HUES6 (cell line): ENCODE measurements around the gene ATXN7L2.

Experiments
- H3K27ac ChIP-seq: 2 replicates; pipeline ENCODE4 v1.7.0; 2013; ENCODE audit warnings: low read depth, mild to moderate bottlenecking, low read length, inconsistent platforms
- H3K27me3 ChIP-seq: 2 replicates; pipeline ENCODE4 v1.6.1; 2013; ENCODE audit warnings: low read length; ENCODE audit not compliant: control insufficient read depth, insufficient read depth
- H3K36me3 ChIP-seq: 2 replicates; pipeline ENCODE4 v1.6.1; 2013; ENCODE audit warnings: low read length; ENCODE audit not compliant: control insufficient read depth, insufficient read depth
- H3K4me1 ChIP-seq: 2 replicates; pipeline ENCODE4 v1.6.1; 2013; ENCODE audit warnings: low read length; ENCODE audit not compliant: control insufficient read depth, insufficient read depth
- H3K4me3 ChIP-seq: 2 replicates; pipeline ENCODE4 v1.5.1; 2013; ENCODE audit warnings: low read depth, low read length
- H3K9ac ChIP-seq: one replicate; pipeline ENCODE4 v1.6.1; 2013; ENCODE audit warnings: mild to moderate bottlenecking, low read length
- H3K9me3 ChIP-seq: 2 replicates; pipeline ENCODE4 v1.6.1; 2013; ENCODE audit warnings: low read depth, low read length; ENCODE audit not compliant: control insufficient read depth, insufficient read depth

ATXN7L2 gene

DNA sequence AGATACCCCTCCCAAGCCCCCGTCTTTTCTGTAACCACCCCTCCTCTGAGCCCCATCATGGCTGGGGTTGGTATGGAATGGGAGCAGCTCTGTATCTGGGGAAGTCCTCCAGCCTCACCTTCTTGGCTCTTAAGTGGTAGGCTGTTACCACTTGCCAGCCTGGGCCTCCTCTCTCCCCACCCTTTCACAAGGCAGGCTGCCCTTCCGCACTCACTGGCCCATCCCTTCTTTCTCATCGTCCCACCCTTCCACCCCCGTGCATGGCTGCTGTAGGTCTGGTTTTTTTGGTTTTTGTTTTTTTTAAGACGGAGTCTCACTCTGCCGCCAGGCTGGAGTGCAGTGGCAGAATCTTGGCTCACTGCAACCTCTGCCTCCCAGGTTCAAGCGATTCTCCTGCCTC lies 15.4 kb downstream of the ATXN7L2 start:
- Histone ChIP-seq H3K27ac (no peak overlapping the region), H3K9me3 (no peaks in the 10 kb centered on the region), H3K27me3 (no peaks in the 10 kb centered on the region), H3K36me3 (peaks cover 16% of the 10 kb centered on the region), H3K4me1 (peaks cover 17% of the 10 kb centered on the region), H3K9ac (no peak overlapping the region), H3K4me3 (no peak overlapping the region)

DNA sequence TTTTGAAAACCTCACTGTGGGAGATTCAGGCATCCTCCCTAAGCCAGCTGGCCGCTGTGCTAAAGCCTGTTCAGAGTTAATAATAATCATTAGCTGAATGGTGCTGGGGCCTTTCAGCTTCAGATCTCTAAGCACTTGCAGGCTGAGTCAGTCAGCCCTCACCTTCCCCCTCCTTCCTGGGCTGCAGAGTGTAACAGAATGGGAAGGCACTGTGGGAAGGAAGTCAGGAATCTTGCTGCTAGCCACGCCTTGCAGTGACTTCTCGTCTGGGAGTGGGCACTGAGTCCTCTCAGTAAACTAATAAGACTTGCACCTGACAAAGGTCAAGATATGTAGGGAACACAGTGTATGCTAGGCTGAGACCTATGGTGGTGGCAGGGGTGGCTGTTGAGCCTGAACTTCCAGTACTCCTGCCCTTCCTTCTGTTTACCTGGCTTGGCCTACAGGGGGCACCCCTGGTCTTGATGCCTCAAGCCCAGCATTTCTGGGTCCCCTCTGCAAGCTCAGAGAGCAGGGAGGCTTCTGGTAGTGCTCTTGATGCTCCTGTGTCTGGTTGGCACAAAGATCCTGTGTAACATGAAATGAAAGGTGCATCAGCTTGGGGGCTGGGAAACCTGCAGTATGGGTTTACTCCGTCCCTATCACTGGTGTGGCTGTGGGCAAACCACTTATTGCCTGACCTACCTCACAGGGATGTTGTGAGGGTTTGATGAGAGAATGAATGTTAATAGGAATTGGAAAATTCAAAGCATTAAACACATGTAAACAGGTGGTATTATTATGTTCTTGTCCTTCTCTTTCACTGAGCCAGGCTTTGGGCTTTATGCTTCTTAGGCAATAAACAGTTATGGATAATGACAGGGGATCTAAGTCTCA lies 16.2 kb downstream of the ATXN7L2 start:
- Histone ChIP-seq H3K27me3 (no peaks in the 10 kb centered on the region), H3K4me3 (no peak overlapping the region), H3K4me1 (peaks cover 17% of the 10 kb centered on the region), H3K36me3 (peaks cover 16% of the 10 kb centered on the region), H3K9me3 (no peaks in the 10 kb centered on the region), H3K27ac (no peak overlapping the region), H3K9ac (no peak overlapping the region)

DNA sequence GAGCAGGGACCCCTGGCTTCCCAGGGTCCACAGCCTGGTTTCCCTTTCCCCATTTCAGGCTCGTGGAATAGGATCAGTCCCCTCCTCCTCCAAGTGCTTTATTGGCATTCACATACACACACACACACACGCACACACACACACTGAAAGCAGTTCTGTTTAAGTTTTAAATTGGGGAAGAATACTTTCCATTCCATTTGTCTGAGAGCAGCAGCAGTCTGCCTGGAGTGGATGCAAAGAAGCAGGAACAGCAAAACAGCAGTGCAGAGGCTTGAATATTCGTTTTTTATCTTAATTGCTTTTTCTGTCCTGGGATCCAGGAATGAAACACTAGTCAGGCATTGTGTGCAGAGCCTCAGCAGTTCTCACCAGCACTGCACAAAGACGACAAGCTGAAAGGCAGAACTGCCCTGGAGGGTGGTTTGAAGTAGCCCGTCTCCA lies 17.3 kb downstream of the ATXN7L2 start:
- H3K4me3 ChIP-seq = no peak overlapping the region
- H3K4me1 ChIP-seq = peaks cover 17% of the 10 kb centered on the region
- H3K36me3 ChIP-seq = peaks cover 12% of the 10 kb centered on the region
- H3K9me3 ChIP-seq = no peaks in the 10 kb centered on the region
- no peak overlapping the region for H3K9ac ChIP-seq
- peaks cover 2% of the 10 kb centered on the region; the same call in 1 of the 2 replicates for H3K27me3 ChIP-seq
- H3K27ac ChIP-seq = no peak overlapping the region

DNA sequence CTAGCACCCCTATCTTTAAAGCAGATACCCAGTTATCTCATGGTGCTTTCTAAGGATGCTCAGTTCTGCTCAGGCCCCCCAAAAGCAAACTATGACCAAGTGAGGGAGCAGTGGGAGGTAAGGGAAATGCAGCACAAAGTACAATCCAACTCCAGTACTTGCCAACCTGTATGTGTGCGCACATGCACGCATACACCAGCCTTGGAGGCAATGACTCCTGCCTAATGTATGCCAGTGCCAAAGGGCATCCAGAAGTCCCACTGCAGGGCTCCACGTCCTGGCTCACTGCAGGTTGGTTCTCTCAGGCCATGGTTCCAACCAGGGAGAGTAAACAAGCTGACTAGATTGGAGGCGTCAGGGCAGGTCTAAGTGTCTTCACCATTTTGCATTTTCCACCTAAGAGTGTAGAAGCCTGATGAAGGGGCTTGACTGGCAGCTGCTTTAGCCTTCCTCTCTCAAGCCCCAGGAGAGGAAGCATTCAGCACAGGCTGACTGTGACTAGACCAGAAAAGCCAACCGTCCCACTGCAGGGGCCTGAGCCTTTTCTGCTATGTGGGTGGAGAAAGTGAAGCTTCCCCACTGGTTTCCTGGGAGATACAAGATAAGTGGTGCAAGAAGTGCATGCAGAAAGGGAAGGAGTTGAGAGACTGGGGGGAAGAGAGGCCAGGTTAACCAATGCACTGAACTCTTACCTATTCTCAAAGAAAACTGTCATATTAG lies 18.1 kb downstream of the ATXN7L2 start:
- Histone ChIP-seq H3K36me3 (peaks cover 4% of the 10 kb centered on the region; the same call in 1 of the 2 replicates), H3K4me3 (no peak overlapping the region), H3K4me1 (peaks cover 17% of the 10 kb centered on the region), H3K27ac (no peak overlapping the region), H3K9ac (no peak overlapping the region), H3K9me3 (no peaks in the 10 kb centered on the region), H3K27me3 (peaks cover 11% of the 10 kb centered on the region; the same call in 1 of the 2 replicates)

DNA sequence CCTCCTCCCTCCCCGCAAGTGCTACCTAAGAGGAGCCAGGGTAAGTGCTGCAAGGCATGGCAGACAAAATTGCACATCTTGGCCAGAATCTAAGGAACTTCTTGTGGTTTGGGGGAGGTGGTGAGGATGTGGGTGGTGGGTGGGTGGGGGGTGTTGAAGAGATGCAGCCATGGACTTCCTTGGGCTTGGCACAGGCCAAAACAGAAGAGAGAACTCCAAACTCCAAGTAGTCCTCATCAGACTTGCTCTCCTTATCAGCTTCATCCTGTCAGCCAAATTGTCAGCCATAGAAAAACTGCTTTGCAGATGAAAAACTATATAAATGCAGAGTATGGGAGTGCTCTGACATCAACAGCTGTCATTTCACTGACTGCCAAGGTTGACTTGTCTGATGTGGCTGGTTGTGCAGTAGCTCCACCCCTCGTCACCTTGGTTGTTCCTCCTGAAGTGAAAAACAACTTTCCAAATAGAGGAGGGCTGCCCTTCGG lies 18.7 kb downstream of the ATXN7L2 start:
- Histone ChIP-seq H3K36me3 (peaks cover 4% of the 10 kb centered on the region; the same call in 1 of the 2 replicates), H3K27me3 (peaks cover 17% of the 10 kb centered on the region; the same call in 1 of the 2 replicates), H3K9ac (no peak overlapping the region), H3K9me3 (no peaks in the 10 kb centered on the region), H3K27ac (no peak overlapping the region), H3K4me1 (peaks cover 16% of the 10 kb centered on the region), H3K4me3 (no peak overlapping the region)

DNA sequence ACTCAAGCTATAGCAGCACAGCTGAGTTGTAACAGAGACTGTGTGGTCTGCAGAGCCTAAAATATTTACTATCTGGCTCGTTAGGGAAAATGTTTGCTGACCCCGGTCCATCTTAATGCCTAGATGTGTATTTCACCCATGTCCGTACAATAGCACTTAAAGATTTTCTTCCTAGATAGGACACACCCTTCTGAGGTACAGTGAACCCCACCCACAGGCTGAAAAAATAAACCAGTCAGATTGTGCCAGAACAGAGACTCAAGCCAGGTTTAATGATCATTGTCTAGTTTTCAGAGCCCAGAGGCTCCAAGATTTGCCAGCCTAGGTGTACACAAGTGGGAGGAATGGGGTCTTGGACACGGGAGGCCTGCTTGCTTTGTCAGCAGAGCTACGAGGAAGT lies 20.2 kb downstream of the ATXN7L2 start:
- Histone ChIP-seq H3K36me3 (peaks cover 4% of the 10 kb centered on the region; the same call in 1 of the 2 replicates), H3K4me3 (no peak overlapping the region), H3K4me1 (peaks cover 4% of the 10 kb centered on the region), H3K9me3 (no peaks in the 10 kb centered on the region), H3K9ac (no peak overlapping the region), H3K27ac (no peak overlapping the region), H3K27me3 (peaks cover 32% of the 10 kb centered on the region)

DNA sequence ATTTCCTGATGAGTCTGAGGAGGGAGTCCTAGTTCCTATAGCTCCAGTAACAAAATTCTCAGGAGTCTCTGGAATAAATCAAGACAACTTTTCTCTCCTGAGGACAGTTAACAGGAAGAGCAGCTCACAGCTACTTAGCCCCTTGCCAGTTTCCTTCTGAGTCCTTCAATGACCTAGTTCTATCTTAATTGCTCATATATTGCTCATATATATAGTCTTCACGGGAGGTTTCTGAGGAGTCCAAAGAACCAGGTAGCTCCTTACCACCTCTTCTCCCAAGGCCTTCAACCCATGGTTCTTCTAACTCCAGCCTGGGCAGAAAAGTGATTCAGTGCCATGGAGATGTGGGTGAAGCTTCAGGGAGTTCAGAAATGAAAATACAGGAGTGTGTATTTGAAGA lies 21.3 kb downstream of the ATXN7L2 start:
- H3K9ac ChIP-seq = no peak overlapping the region
- no peaks in the 10 kb centered on the region for H3K9me3 ChIP-seq
- no peak overlapping the region for H3K27ac ChIP-seq
- no peak overlapping the region for H3K4me3 ChIP-seq
- H3K4me1 ChIP-seq = no peaks in the 10 kb centered on the region
- peaks cover 42% of the 10 kb centered on the region for H3K27me3 ChIP-seq
- H3K36me3 ChIP-seq = peaks cover 4% of the 10 kb centered on the region; the same call in 1 of the 2 replicates

DNA sequence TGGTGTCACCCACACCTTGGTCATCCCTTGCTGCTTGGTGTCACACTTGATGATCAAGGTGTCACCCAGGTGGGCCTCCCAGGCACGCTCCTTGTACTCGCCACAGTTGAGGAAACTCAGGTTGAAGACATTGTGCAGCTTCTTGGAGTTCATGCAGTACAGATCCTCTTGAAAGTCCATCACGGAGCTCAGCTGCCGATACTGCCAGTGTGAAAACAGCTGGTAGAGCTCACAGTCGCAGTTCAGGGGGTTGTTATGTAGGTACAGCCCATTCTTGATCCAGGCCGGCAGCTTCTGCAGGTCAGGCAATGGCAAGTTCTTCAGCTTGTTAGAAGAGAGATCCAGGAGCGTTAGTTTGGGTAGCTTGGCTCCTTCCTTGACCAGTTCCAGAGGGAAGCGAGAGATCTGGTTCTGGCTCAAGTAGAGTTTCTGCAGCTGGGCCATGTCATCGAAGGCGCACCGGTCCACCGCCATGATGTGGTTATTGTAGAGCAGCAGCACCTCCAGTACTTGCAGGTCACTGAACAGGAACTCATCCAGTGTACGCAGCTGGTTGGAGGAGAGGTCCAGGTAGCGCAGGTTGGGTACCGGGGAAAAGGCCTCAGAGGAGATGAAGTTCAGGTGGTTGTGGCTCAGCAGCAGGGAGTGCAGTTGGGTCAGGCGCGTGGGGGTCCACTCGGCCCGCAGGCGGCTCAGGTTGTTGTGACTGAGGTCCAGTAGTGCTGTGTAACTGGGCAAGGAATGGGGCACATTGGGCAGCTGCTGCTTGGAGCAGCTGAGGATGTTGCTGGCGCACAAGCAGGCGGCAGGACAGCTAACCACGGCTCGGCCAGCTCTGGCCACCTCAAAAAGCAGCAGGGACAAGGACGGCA lies 24.5 kb downstream of the ATXN7L2 start:
- no peaks in the 10 kb centered on the region for H3K36me3 ChIP-seq
- no peaks in the 10 kb centered on the region for H3K9me3 ChIP-seq
- no peak overlapping the region for H3K27ac ChIP-seq
- H3K4me1 ChIP-seq = peaks cover 6% of the 10 kb centered on the region; the same call in 1 of the 2 replicates
- H3K27me3 ChIP-seq = peaks cover 64% of the 10 kb centered on the region
- H3K4me3 ChIP-seq = no peak overlapping the region
- no peak overlapping the region for H3K9ac ChIP-seq

DNA sequence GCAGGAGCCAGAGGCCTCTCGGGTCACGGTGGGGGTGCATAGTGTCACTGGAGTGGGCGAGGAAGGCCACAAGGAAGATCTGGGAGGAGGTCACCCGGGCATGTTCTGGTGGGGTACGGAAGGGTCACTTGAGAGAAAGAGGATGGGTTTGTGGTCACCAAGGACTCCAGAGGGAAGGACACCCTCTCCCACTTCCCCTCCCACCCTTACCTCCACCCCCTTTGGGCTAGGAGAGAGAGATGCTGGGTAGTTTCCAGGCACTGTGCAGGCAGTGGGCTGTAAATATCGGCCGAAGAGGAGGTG lies 25.1 kb downstream of the ATXN7L2 start:
- H3K36me3 ChIP-seq = no peaks in the 10 kb centered on the region
- H3K27me3 ChIP-seq = peaks cover 67% of the 10 kb centered on the region
- no peaks in the 10 kb centered on the region for H3K9me3 ChIP-seq
- H3K4me3 ChIP-seq = peak overlapping the region; percentile 78
- no peak overlapping the region for H3K27ac ChIP-seq
- H3K9ac ChIP-seq = no peak overlapping the region
- H3K4me1 ChIP-seq = peaks cover 6% of the 10 kb centered on the region; the same call in 1 of the 2 replicates

DNA sequence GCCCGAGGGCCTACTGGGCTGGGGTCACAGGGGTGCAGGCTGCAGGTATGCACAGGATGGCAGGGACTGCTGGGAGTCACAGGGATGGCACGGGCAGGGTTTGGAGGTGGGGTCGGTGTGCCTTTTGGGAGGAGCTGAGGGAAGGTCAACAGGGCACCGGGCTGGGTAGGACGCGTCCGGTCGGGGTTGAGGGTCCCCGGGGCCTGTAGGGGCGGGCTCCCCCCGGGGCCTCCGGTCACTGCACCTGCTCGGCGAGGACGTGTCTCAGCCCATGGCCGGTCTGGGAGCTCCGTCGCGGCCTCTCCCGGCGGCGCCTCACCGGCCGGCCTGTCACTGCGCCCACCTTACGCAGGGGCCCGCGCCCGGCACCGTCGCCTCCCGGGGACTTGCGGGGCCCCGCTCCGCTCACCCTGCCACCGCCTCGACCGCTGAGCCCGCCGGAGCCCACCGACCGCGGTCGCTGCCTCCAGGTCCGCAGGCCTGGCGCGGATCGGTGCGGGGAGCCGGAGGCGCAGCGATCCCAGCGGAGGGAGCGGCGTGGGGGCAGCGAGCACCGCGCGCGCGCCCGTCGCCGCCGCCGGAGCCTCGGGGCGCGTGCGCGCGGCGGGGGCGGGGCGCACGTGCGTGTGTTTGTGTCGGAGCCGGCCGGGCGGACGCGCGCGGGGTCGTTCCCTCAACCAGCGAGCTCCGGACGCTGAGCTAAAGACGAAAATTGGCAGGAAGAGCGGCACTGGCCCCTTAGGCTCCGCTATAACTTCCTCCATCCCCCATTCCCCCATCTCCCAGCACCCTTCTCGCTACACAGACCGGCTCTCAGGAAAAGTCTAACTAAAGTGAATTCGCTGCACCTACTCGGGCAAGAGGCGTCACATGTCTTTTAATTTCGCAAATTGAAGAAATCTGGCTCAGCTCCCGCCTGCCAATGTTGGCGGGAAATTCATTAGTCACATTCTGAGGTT lies 25.8 kb downstream of the ATXN7L2 start, which contains the start of gene AMIGO1:
AMIGO1 (minus strand) TSS at position 552 of the 959 bp plus-strand sequence. CDS start 815 bp downstream, outside the sequence.
- Histone ChIP-seq H3K9me3 (no peaks in the 10 kb centered on the region), H3K36me3 (no peaks in the 10 kb centered on the region), H3K4me3 (peak within 1 kb of the TSS; percentile 78), H3K9ac (peak within 1 kb of the TSS; percentile 51), H3K27ac (no peak within 1 kb of the TSS), H3K27me3 (peaks cover 67% of the 10 kb centered on the region), H3K4me1 (peaks cover 6% of the 10 kb centered on the region; the same call in 1 of the 2 replicates)
